Measurements from ENCODE around the gene ACP7. TPM values are rescaled to one million over a fixed set of nuclear protein-coding genes. Genes with fewer than 3 reads are reported as not detected.
"Not testable (repeated sequence)": the region's sequence is repeated elsewhere in the genome, so short reads cannot be mapped to it uniquely, and the experiment has no call there.

The ACP7 gene
- total and polyA plus RNA-seq, 12 donors, result not detected

DNA sequence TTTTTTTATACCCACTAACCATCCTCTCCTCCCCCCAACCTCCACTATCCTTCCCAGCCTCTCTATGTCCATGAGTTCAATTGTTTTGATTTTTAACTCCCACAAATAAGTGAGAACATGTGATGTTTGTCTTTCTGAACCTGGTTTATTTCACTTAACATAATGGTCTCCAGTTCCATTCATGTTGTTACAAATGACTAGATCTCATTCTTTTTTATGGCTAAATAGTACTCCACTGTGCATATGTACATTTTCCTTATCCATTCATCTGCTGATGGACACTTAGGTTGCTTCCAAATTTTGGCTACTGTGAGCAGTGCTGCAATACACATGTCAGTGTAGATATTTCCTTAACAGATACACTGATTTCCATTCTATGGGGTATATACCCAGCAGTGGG lies 24.9 kb upstream of the ACP7 start:
- Histone ChIP-seq H3K9me3 (replicated peaks in 1 of 3) (no peaks in the 10 kb centered on the region), H3K4me3 (no peak overlapping the region), H3K27ac (no peak overlapping the region), H3K27me3 (no peaks in the 10 kb centered on the region), H3K36me3 (replicated peaks in 1 of 2) (no peaks in the 10 kb centered on the region), H3K4me1 (replicated peaks in 1 of 2) (no peaks in the 10 kb centered on the region)
- DNase-seq, result no peak
- intact Hi-C loops (cut with DNase I), result no loop called here
- TF ChIP-seq POLR2A (IDR thresholded peaks at IDR 0.05) (no peak), CTCF (IDR thresholded peaks at IDR 0.05) (no peak)

DNA sequence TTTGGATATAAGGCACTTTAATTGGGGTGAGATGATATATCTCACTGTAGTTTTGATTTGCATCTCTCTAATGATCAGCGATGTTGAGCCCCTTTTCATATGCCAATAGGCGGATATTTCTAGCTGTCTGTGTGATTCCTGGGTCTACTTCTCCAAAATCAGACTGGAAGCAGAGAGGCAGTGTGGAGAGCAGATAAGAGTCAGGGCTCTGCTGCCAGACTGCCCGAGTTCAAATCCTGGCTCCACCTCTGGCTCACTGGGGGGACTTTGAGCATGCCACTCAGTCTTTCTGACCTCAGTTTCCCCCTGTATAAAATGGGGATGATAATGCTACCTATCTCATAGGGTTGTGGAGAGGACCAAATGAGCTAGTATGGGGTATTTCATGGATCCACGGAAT lies 24.0 kb upstream of the ACP7 start:
- H3K4me1 ChIP-seq (replicated peaks in 1 of 2), result no peaks in the 10 kb centered on the region
- DNase-seq, result no peak
- H3K4me3 ChIP-seq, result no peak overlapping the region
- 59 to 70% (median 66%) methylated on average over 4 of the region's 4 CpGs for WGBS, 4 donors
- H3K36me3 ChIP-seq (replicated peaks in 1 of 2), result no peaks in the 10 kb centered on the region
- no peak overlapping the region for H3K27ac ChIP-seq
- intact Hi-C loops (cut with DNase I), result no loop called here
- no peaks in the 10 kb centered on the region for H3K27me3 ChIP-seq
- TF ChIP-seq CTCF (IDR thresholded peaks at IDR 0.05), result no peak
- no peak for TF ChIP-seq POLR2A (IDR thresholded peaks at IDR 0.05)
- H3K9me3 ChIP-seq (replicated peaks in 1 of 3), result no peaks in the 10 kb centered on the region

GRCh38 chr19:39064405-39064804 lies 19.8 kb upstream of the ACP7 start:
- 90 to 95% (median 93%) methylated on average over 6 of the region's 6 CpGs for WGBS, 4 donors
- TF ChIP-seq CTCF (IDR thresholded peaks at IDR 0.05) (no peak), POLR2A (IDR thresholded peaks at IDR 0.05) (no peak)
- intact Hi-C loops (cut with DNase I), result no loop called here

DNA sequence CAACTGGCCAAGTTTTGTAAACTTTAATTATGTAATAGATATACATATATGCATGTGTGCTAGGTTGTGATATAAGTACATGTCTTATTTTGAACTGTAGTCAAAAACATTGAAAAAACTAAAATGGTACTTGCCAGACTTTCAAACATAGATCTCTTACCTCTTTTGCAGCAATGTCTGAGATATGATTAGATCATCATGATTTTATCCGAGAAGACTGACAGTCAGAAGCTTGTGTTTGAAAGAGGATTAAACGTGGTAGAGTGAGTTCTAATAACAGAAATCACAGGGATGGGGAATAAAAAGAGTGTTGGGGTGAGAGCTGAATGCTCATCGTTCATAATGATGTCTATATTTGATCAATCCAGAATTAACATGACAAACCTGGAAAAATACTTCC lies 18.2 kb upstream of the ACP7 start:
- no peak for TF ChIP-seq POLR2A (IDR thresholded peaks at IDR 0.05)
- H3K27me3 ChIP-seq, result no peaks in the 10 kb centered on the region
- no peaks in the 10 kb centered on the region for H3K9me3 ChIP-seq (replicated peaks in 1 of 3)
- no peaks in the 10 kb centered on the region for H3K4me1 ChIP-seq (replicated peaks in 1 of 2)
- intact Hi-C loops (cut with DNase I), result no loop called here
- no peaks in the 10 kb centered on the region for H3K36me3 ChIP-seq (replicated peaks in 1 of 2)
- H3K4me3 ChIP-seq, result no peak overlapping the region
- 63 to 76% (median 71%) methylated on average over 3 of the region's 3 CpGs for WGBS, 4 donors
- no peak overlapping the region for H3K27ac ChIP-seq
- no peak for DNase-seq

More at GRCh38 chr19:39064405-39064804, 19.8 kb upstream of the ACP7 start:
- Histone ChIP-seq H3K4me1 (replicated peaks in 1 of 2) (no peaks in the 10 kb centered on the region), H3K36me3 (replicated peaks in 1 of 2) (no peaks in the 10 kb centered on the region), H3K27me3 (no peaks in the 10 kb centered on the region), H3K27ac (no peak overlapping the region), H3K4me3 (no peak overlapping the region), H3K9me3 (replicated peaks in 1 of 3) (no peaks in the 10 kb centered on the region)
- DNase-seq, result no peak

DNA sequence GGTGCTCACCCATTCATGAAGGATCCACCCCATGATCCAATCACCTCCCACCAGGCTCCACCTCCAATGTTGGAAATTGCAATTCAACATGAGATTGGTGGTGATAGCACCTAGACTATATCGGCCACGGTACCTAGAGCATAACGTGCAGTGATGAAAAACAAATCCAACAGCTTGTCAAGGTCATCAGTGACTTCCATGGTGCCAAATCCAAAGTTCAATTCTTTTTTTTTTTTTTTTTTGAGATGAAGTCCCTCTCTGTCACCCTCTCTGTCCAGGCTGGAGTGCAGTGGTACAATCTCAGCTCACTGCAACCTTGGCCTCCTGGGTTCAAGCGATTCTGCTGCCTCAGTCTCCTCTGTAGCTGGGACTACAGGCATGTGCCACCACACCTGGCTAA lies 17.1 kb upstream of the ACP7 start:
- Histone ChIP-seq H3K36me3 (replicated peaks in 1 of 2) (no peaks in the 10 kb centered on the region), H3K4me1 (replicated peaks in 1 of 2) (no peaks in the 10 kb centered on the region), H3K4me3 (no peak overlapping the region), H3K27me3 (no peaks in the 10 kb centered on the region), H3K9me3 (replicated peaks in 1 of 3) (no peaks in the 10 kb centered on the region), H3K27ac (no peak overlapping the region)
- DNase-seq, result no peak
- TF ChIP-seq POLR2A (IDR thresholded peaks at IDR 0.05) (no peak), CTCF (IDR thresholded peaks at IDR 0.05) (no peak)
- 64 to 76% (median 65%) methylated on average over 4 of the region's 4 CpGs for WGBS, 4 donors
- intact Hi-C loops (cut with DNase I), result no loop called here

DNA sequence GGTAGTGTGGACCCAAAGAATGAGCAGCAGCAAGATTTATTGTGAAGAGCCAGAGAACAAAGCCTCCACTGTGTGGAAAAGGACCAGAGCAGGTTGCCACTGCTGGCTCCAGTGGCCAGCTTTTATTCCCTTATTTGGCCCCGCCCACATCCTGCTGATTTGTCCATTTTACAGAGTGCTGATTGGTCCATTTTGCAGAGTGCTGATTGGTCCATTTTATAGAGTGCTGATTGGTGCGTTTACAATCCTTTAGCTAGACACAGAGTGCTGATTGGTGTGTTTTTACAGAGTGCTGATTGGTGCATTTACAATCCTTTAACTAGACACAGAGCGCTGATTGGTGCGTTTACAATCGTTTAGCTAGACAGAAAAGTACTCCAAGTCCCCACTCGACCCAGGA lies 15.9 kb upstream of the ACP7 start:
- H3K27ac ChIP-seq; H3K4me1 ChIP-seq (replicated peaks in 1 of 2); intact Hi-C loops (cut with DNase I); H3K36me3 ChIP-seq (replicated peaks in 1 of 2); H3K9me3 ChIP-seq (replicated peaks in 1 of 3); DNase-seq; H3K27me3 ChIP-seq; H3K4me3 ChIP-seq: not testable (repeated sequence)
- WGBS, 4 donors, result 72 to 88% (median 84%) methylated on average over 3 to 6 of the region's 6 CpGs

Measured in adrenal gland (tissue), 12 donors.